IPS DF 4.7 (cell line): ENCODE results near the gene AVEN.
"Not testable (repeated sequence)": the region's sequence is repeated elsewhere in the genome, so short reads cannot be mapped to it uniquely, and the experiment has no call there.

Experiments
- DNase-seq: peaks from one replicate; pipeline ENCODE4 v3.0.0-alpha.2; 2013; ENCODE audit warnings: low spot score; ENCODE audit errors: extremely low read depth

The AVEN gene

DNA sequence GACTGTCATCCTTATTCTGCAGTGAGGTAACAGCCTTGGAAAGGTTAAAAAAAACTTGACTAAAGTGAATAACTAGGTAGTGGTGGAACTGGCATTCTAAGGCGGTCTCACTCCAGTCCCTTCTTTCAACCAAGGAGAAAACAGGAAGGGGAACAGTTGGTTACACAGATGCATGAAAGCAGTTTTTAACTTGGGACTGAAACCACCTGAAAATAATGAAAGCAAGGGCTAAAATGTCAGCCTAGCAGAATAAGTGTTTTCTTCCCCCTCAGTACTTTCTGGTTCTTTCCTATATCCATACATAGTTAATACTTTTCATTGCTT lies 748 bp upstream of the AVEN start:
- no peak for DNase-seq

DNA sequence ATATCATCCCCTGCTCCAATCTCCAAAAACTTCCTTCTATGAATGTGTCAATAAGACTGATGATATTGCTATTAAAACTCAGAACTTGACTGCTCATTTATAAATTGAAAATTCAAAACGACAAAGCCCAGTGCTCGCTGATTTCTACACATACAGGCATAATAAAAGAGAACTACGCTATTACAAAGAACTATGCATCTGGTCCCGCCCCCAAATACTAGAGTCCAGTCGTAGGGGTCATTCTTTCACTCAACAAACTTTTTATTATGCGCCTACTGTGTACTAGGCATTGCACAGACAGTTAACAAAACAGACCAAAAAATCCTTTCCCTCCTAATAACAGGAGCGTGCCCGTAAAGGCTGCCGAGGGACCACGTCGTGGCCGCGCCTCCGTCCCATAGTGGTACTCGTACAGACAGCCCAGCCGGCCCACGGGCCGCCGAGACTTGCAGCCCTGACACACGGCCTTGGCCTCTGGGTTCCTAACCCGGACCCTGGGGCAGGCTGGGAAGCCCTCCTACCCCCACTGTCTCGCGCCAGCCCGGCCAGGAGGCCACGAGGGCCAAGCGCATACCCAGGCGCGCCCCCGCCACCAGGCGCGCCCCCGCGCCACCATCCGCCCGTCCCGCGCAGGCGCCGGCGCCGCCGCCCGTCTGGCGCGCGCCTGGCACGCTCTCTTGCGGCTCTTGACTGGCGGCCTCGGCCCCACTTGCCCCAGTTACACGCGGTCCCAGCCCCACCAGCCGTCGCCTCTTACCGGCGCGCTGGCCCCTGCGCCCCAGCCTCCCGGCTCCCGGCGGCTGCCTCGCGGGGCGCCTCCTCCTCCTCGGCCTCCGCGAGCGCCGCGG lies 757 bp downstream of the AVEN start:
- DNase-seq: no peak

DNA sequence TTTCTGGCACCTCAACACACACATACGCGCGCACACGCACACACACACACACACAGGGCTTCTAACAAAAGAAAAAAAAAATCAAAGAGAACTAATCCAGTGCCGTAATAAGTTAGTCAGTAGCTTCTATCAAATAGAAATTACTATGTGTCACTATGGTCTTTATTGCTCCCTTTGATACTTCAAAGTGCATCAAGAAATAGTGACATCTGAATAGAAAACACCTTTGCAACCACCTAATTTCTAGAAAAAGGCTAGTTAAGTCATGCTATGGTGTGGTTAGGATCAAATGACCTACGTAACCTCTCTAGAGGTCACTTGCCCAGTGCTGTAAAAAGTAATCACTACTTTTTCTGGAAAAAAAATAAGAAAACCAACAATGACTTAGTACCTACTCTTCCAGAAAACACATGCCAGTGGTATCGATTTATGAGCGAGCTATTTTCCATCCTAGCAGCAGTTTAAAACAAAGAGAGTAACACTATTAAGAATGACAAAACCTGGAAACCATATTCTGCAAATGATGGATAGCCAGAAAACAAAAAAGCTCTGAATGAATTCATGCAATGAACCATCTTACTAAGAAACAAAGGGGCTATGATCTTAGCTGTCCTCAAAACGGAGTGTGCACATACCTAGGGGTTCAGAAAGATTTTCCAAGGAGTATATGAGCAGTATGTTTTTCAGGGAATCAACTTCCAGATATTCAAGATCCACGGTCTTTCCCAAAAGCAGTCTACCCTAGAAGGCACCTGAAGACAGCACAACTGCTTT lies 6.8 kb downstream of the AVEN start:
- no peak for DNase-seq

DNA sequence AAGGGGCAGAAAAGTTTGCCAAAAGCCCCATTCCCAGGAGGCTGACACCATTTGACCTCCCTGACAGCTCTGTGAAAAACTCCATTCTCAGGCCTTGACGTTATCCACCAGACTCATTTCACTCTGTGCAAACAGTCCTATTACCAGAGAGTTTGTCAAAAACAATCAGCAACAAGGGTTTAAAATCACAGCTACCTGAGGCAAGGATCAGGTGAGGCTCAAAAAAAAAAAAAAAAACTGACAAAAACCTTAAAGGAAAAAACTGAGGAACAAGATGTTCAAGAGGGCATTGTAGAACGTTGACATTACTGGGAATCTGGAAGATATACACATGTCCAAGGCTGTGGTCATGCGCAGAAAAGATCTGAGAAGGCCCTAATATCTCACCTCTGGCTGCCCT lies 11.4 kb downstream of the AVEN start:
- DNase-seq: no peak

DNA sequence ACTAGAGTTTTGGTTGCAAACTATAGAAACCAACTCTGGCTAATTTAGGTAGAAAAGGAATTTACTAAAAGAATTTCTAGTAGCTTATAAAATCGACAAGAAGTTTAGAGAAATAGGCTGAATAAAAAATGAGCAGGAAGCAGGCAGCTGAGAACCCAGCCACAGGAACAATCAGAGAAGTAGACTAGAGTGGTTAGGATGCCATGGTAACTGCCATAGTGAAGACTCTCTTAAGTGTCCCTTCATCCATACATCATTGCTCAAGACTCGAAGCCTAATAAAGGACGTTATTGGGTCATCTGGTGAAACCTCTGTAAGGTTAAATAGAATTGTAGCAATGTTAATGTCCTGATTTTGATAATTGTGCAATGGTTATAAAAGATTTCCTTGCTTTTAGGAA lies 13.8 kb downstream of the AVEN start:
- DNase-seq: no peak

DNA sequence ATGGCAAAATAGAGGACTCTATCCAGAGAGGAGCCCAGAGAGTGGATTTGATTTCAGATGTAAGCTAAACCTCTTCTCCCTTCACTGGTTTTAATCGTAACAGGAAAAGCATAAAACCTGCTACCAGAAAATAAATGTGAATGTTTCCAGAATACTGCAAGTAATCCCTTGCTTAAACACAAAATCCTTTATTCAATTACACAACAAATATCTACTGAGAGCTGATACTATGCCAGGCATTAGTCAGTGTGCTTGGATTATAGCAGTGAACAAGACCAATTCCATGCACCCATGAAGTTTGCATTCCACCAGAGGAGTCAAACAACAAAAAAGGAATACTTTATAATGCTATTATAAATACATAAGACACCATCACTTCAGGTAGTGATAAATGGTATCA lies 15.1 kb downstream of the AVEN start:
- DNase-seq: no peak

DNA sequence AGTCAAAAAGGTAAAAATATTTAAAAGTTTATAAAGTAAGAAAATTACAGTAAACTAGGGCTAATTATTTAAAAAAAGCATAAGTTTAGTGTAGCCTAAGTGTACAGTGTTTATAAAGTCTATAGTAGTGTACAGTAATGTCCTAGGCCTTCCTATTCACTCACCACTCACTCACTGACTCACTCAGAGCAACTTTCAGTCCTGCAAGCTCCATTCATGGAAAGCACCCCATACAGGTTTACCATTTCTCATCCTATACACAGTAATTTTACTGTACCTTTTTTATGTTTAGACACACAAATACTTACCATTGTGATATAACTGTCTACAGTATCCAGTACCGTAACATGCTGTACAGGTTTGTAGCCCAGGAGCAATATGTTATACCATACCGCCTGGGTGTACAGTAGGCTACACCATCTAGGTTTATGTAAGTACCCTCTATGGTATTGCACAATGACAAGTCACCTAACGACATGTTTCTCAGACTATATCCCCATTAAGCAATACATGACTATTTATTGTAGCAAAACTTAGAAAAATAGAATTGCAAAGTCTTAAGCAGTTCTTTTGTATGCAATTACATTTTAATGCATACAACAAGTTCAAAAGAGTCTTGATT lies 19.5 kb downstream of the AVEN start:
- no peak for DNase-seq

DNA sequence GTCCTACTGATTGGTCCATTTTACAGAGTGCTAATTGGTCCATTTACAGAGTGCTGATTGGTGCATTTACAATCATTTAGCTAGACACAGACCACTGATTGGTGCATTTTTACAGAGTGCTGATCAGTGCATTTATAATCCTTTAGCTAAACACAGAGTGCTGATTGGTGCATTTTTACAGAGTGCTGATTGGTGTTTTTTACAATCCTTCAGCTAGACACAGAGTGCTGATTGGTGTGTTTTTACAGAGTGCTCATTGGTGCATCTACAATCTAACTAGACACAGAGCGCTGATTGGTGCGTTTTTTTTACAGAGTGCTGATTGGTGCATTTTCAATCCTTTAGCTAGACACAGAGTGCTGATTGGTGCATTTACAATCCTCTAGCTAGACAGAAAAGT lies 20.3 kb downstream of the AVEN start:
- not testable (repeated sequence) for DNase-seq

GRCh38 chr15:34018021-34018645 lies 20.9 kb downstream of the AVEN start:
- DNase-seq: no peak

DNA sequence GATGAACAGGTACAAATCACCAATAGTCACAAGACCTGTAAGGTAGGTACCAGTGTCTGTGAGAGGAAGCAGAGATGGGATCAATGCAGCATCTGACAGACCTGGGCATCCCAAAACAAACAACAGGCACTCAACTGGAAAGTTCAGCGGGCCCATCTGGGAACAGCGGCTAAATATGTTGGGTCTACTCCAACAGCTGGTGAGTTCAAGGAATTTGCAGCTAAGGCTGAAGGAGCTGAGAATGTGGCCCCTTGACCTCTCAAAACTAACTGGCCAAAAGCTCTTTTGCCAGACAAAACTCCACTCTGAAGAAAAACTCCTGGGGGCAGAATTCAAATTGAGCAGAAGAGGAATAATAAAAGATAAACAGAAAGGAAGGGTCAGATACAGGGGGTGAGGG lies 24.4 kb downstream of the AVEN start:
- no peak for DNase-seq

- DNase-seq: no peak
Observed at GRCh38 chr15:34013746-34014145, 25.3 kb downstream of the AVEN start.

DNA sequence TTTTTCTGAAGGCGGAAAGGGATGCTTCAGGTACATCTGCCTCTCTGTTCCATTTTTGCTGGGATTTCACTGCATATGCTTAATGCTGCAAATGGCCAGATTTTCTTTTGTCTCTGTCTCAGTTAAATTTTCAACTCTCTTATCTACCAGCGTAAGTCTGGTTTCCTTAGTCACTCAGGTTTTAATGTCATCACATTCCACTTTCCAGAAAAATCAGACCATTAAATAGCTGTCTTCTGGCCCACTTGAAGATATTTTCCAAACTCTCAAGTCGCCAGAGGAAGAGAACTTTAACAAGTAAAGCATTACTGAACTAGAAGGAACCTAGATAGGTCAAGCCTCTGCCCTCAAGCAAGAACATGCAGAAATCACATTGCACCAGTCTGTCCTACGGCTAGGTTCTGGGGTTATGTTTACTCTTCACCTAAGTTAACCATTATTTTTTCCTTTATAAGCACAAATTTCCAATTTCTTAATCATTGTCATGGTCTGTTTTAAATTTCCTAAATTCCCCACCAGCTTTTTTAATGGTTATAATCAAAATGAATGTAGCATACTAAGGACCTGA lies 26.5 kb downstream of the AVEN start:
- no peak for DNase-seq

DNA sequence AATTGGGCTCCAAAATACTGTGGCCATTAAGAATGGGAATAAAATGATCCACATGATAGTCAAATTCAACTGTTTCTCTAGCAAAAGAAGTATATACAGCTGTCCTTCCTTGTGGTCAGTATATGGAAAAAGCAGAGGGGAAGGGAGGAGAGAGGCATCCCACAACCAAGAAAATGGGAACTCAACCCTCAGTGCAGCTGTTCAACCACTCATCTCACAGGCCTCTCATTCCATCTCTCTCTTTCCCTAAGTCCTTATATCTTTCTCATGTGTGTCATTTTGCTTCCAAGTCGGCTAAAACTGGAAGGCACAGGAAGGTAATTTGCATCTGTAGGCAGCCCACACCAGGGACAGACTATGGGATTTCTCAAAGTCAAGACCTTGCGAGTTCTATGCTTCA lies 27.5 kb downstream of the AVEN start:
- DNase-seq: no peak

- no peak for DNase-seq
Observed at GRCh38 chr15:34010921-34011320, 28.1 kb downstream of the AVEN start.

- DNase-seq: no peak
Observed at GRCh38 chr15:34009656-34010055, 29.3 kb downstream of the AVEN start.

GRCh38 chr15:34006381-34006780 lies 32.6 kb downstream of the AVEN start:
- DNase-seq: no peak

DNA sequence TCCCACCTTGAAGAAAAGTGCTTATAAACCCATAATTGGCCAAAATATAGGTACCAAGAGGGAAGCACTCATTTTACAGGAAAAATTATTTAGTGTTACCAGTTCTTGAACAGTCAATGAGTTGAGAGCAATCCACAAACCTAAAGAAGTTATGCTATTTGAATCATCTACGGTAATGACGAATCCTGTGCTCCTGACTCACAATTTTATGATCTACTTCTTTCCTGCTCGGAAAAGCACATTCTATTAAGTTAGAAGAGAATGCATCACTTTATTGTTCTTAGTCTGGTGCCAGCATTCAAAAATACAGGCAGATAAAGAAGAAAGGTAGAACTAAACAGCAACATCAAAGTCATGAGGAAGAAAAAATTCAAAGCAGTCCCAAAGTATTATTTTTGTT lies 37.5 kb downstream of the AVEN start:
- no peak for DNase-seq

- DNase-seq: not testable (repeated sequence)
Observed at GRCh38 chr15:33995666-33996065, 43.3 kb downstream of the AVEN start.

GRCh38 chr15:33994005-33994615 lies 44.9 kb downstream of the AVEN start:
- DNase-seq: no peak

DNA sequence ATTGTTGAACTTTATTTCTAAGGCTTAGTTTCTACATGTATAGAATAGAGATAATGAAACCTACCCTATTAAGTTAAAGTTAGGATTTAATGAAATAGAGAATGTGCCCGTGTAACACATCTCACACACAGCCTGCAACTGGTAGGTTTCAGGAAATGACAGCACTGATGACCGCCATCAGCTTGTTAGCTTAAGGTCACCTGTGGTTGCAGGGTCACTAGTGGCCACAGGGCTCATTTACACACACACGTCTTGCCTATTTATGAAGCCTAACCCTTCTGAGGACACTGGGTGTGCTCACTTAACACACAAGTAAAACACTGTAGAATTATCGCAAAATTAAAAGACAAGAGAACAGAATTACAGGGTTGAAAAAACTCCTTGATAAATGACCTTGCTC lies 50.6 kb downstream of the AVEN start:
- DNase-seq: no peak

DNA sequence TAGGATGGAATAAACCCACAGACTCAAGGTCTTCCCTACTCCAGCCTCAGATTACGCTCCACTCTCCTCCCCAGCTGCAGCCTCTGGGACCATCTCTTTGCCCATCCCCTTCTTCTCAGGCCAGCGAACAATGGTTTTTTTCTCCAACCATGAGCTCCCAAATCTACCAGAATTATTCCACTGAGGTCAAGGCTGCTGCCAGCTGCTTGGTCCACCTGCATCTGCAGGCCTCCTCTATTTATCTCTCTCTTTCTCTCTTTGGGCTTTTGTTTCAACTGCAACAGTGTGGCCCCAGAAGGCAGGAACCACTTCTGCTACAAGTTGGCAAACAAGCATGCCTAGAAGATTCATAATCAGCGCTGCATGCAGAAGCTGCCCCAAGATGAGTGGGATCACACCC lies 51.6 kb downstream of the AVEN start:
- no peak for DNase-seq
